Mammary epithelial cell (primary cell): ENCODE measurements around the gene SUPT16H.

Experiments used
- CTCF ChIP-seq, 2 donors: IDR thresholded peaks in 1 of 2; conservative IDR thresholded peaks in 1 of 2; 2 replicates each; pipeline ENCODE4 v1.5.1; 2011 to 2012; ENCODE audit warnings: inconsistent platforms in 2 of 2, low read length in 2 of 2, mild to moderate bottlenecking in 2 of 2, control low read depth in 1 of 2, low read depth in 1 of 2; ENCODE audit not compliant: insufficient read depth in 1 of 2; ENCODE audit errors: extremely low read depth in 1 of 2
- EZH2 ChIP-seq: IDR thresholded peaks from 2 replicates; pipeline ENCODE4 v1.6.1; 2012; ENCODE audit warnings: low read length, inconsistent platforms, borderline replicate concordance

DNA sequence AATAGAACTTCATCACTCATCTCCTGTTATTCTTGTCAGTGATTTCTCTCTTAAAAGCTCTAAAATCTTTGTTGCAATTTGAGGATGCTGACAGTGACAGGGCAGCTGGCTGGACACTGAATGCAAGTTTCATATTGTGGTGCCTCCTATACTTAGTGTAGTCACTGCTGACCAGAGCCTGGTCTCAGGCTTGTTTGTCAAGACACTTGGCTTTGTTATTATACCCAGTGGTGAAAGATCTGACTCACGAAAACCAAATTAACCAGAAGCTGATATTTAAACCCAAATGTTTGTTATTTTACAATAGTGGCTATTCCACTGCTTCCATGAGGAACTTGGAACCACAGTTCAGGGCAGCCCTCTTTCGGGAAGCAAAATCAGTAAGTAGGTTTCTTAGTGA lies 61.1 kb downstream of the SUPT16H start:
- no peak for TF ChIP-seq CTCF (conservative IDR thresholded peaks at IDR 0.05 in 1 of 2, IDR thresholded peaks at IDR 0.05 in 1 of 2; ENCODE audit: extremely low read depth in 1 of 2, insufficient read depth in 1 of 2, low read depth in 1 of 2, low read length in 2 of 2)
- TF ChIP-seq EZH2: no peak
